Fibroblast of peridontal ligament (primary cell): ENCODE measurements around the gene ITM2B.

Source experiments
- DNase-seq: peaks from one replicate; pipeline ENCODE4 v3.0.0-alpha.2; 2010; ENCODE audit errors: extremely low read depth

ITM2B gene

GRCh38 chr13:48258430-48258829 lies 25.4 kb downstream of the ITM2B start:
- DNase-seq = no peak

- no peak for DNase-seq
These were observed 28.0 kb downstream of the ITM2B start for GRCh38 chr13:48260970-48261369.

GRCh38 chr13:48263196-48263595 lies 30.2 kb downstream of the ITM2B start:
- DNase-seq = no peak

- no peak for DNase-seq
These were observed 31.1 kb downstream of the ITM2B start for GRCh38 chr13:48264058-48264457.

GRCh38 chr13:48265217-48265815 lies 32.3 kb downstream of the ITM2B start:
- no peak for DNase-seq

GRCh38 chr13:48266150-48266549 lies 33.1 kb downstream of the ITM2B start:
- no peak for DNase-seq

- no peak for DNase-seq
These were observed 34.0 kb downstream of the ITM2B start for GRCh38 chr13:48266701-48267639.

- no peak for DNase-seq
These were observed 35.0 kb downstream of the ITM2B start for GRCh38 chr13:48268019-48268418.

- DNase-seq = no peak
These were observed 40.3 kb downstream of the ITM2B start for GRCh38 chr13:48273346-48273745.

GRCh38 chr13:48275507-48275906 lies 42.5 kb downstream of the ITM2B start:
- peak; percentile 5 for DNase-seq

GRCh38 chr13:48278806-48279205 lies 45.8 kb downstream of the ITM2B start:
- DNase-seq = no peak

- DNase-seq = peak; percentile 17
These were observed 48.5 kb downstream of the ITM2B start for GRCh38 chr13:48281556-48281955.

GRCh38 chr13:48291730-48292129 lies 58.7 kb downstream of the ITM2B start:
- DNase-seq = peak; percentile 34

GRCh38 chr13:48292650-48293049 lies 59.6 kb downstream of the ITM2B start:
- DNase-seq = no peak

GRCh38 chr13:48294653-48295052 lies 61.6 kb downstream of the ITM2B start:
- no peak for DNase-seq

- no peak for DNase-seq
These were observed 62.3 kb downstream of the ITM2B start for GRCh38 chr13:48295271-48295670.

- DNase-seq = no peak
These were observed 63.5 kb downstream of the ITM2B start for GRCh38 chr13:48296528-48296927.

- DNase-seq = no peak
These were observed 64.3 kb downstream of the ITM2B start for GRCh38 chr13:48297131-48297786.

GRCh38 chr13:48299591-48299990 lies 66.6 kb downstream of the ITM2B start:
- no peak for DNase-seq

GRCh38 chr13:48302871-48303358 lies 69.9 kb downstream of the ITM2B start:
- DNase-seq = peak; percentile 60

- DNase-seq = peak; percentile 85
These were observed 70.5 kb downstream of the ITM2B start, which contains the start of gene RB1 for GRCh38 chr13:48303359-48304142. RB1 (plus strand) TSS chr13:48303751; CDS start chr13:48303913, 162 bp downstream.
